SK-N-SH (cell line): ENCODE measurements around the gene GTF3C1. TPM values are rescaled to one million over a fixed set of nuclear protein-coding genes. Genes with fewer than 3 reads are reported as not detected.

Experiments used
- CTCF ChIA-PET: fragments of 300-600, 350-600 bp; formaldehyde crosslinking; extraction: SDS; loops from one replicate; lab custom pipeline; 2021; lab: Yijun Ruan, JAX
- POLR2A ChIA-PET: fragments of 350-600 bp; sonication (Branson Sonifier 250); formaldehyde crosslinking; extraction: SDS; loops from one replicate; lab custom pipeline; 2020; ENCODE audit warnings: antibody characterized with exemption, inconsistent platforms; lab: Yijun Ruan, JAX
- DNase-seq: peaks from one replicate; pipeline ENCODE4 v3.0.0; 2012
- H2AFZ ChIP-seq: fragments of 200-600 bp; sonication (generic); 2 replicates; pipeline ENCODE4 v1.8.1; 2016; ENCODE audit warnings: antibody characterized with exemption, mild to moderate bottlenecking, low read depth
- H3F3A ChIP-seq: fragments of 200-600 bp; sonication (generic); replicated peaks from 2 replicates; pipeline ENCODE3; 2016; ENCODE audit warnings: antibody characterized with exemption, mild to moderate bottlenecking; ENCODE audit not compliant: insufficient read depth
- H3K27ac ChIP-seq, 2 experiments: fragments of 200-500 bp in 1 of 2; fragments of 200-600 bp in 1 of 2; sonication (Bioruptor generic) in 1 of 2; sonication (generic), shearing (Covaris generic) in 1 of 2; 2 replicates each; pipeline versions ENCODE4 v1.5.1 to v1.6.1; 2014 to 2016; ENCODE audit warnings: low read depth in 2 of 2, inconsistent platforms in 1 of 2, low read length in 1 of 2, mild to moderate bottlenecking in 1 of 2, mixed read lengths in 1 of 2
- H3K27me3 ChIP-seq: fragments of 200-600 bp; sonication (generic), shearing (Covaris generic); 2 replicates; pipeline ENCODE4 v1.6.1; 2016; ENCODE audit warnings: mixed run types; ENCODE audit not compliant: insufficient read depth
- H3K36me3 ChIP-seq, 2 experiments: fragments of 200-500 bp in 1 of 2; fragments of 200-600 bp in 1 of 2; sonication (Bioruptor generic) in 1 of 2; sonication (generic) in 1 of 2; replicated peaks in 1 of 2; 2 replicates each; pipeline versions ENCODE3 to v1.5.1; 2014 to 2016; ENCODE audit warnings: low read length in 1 of 2, mild to moderate bottlenecking in 1 of 2; ENCODE audit not compliant: insufficient read depth in 2 of 2, control insufficient read depth in 1 of 2
- H3K4me1 ChIP-seq, 2 experiments: fragments of 200-500 bp in 1 of 2; fragments of 200-600 bp in 1 of 2; sonication (Bioruptor generic) in 1 of 2; sonication (generic), shearing (Covaris generic) in 1 of 2; 2 replicates each; pipeline versions ENCODE4 v1.5.1 to v1.6.1; 2014 to 2016; ENCODE audit warnings: low read depth in 1 of 2, low read length in 1 of 2, mixed run types in 1 of 2; ENCODE audit not compliant: insufficient read depth in 2 of 2, control insufficient read depth in 1 of 2
- H3K4me2 ChIP-seq: fragments of 200-600 bp; sonication (generic), shearing (Covaris generic); 2 replicates; pipeline ENCODE4 v1.6.1; 2017; ENCODE audit warnings: mixed run types
- H3K4me3 ChIP-seq, 2 experiments: fragments of 200-500 bp in 1 of 2; fragments of 200-600 bp in 1 of 2; sonication (Bioruptor generic) in 1 of 2; sonication (generic), shearing (Covaris generic) in 1 of 2; 2 replicates each; pipeline versions ENCODE4 v1.5.1 to v1.8.1; 2014 to 2016; ENCODE audit warnings: low read depth in 2 of 2, inconsistent platforms in 1 of 2, low read length in 1 of 2, mild to moderate bottlenecking in 1 of 2, mixed read lengths in 1 of 2, moderate library complexity in 1 of 2
- H3K79me2 ChIP-seq: fragments of 200-600 bp; sonication (generic); 2 replicates; pipeline ENCODE4 v1.8.1; 2017; ENCODE audit warnings: mild to moderate bottlenecking; ENCODE audit not compliant: insufficient read depth
- H3K9ac ChIP-seq: fragments of 200-600 bp; sonication (generic); 2 replicates; pipeline ENCODE4 v1.6.1; 2017; ENCODE audit warnings: mixed run types
- H3K9me2 ChIP-seq: fragments of 200-600 bp; sonication (generic); 2 replicates; pipeline ENCODE4 v1.6.1; 2017; ENCODE audit warnings: mixed run types
- H3K9me3 ChIP-seq: fragments of 200-600 bp; sonication (generic); 2 replicates; pipeline ENCODE4 v1.6.1; 2017; ENCODE audit warnings: mixed run types, mild to moderate bottlenecking, moderate library complexity
- H4K20me1 ChIP-seq: fragments of 200-600 bp; sonication (generic); 2 replicates; pipeline ENCODE4 v1.6.1; 2017; ENCODE audit warnings: mild to moderate bottlenecking, mixed run types; ENCODE audit not compliant: insufficient read depth
- CHD2 ChIP-seq: fragments of 150-350 bp; IDR thresholded peaks from 2 replicates; pipeline ENCODE4 v1.6.1; 2018; ENCODE audit warnings: low read length; ENCODE audit not compliant: partially characterized antibody
- CTCF ChIP-seq: fragments of 200-600 bp; sonication (generic); IDR thresholded peaks from 2 replicates; pipeline ENCODE4 v1.6.1; 2017; ENCODE audit warnings: antibody characterized with exemption, mild to moderate bottlenecking, moderate library complexity
- EP300 ChIP-seq, 2 experiments: IDR thresholded peaks; 2 replicates each; pipeline versions ENCODE4 v1.4.0 to v1.6.1; 2012; ENCODE audit warnings: borderline replicate concordance in 1 of 2, low read depth in 1 of 2, low read length in 1 of 2
- EZH2phosphoT487 ChIP-seq: fragments of 200-600 bp; sonication (generic); IDR thresholded peaks from 2 replicates; pipeline ENCODE4 v1.6.1; 2017; ENCODE audit warnings: low read depth, mixed run types, mild to moderate bottlenecking, antibody characterized with exemption, moderate library complexity, borderline replicate concordance
- FOSL2 ChIP-seq: IDR thresholded peaks from 2 replicates; pipeline ENCODE4 v1.4.0; 2012; ENCODE audit warnings: low read depth, mild to moderate bottlenecking, moderate library complexity, borderline replicate concordance
- GABPA ChIP-seq: IDR thresholded peaks from 2 replicates; pipeline ENCODE4 v1.4.0; 2012; ENCODE audit warnings: low read depth, mild to moderate bottlenecking
- IRF3 ChIP-seq: fragments of 150-350 bp; IDR thresholded peaks from 2 replicates; pipeline ENCODE4 v1.6.1; 2016; ENCODE audit warnings: mild to moderate bottlenecking, low read depth, low read length
- JUND ChIP-seq: IDR thresholded peaks from 2 replicates; pipeline ENCODE4 v1.4.0; 2012
- MEF2A ChIP-seq: IDR thresholded peaks from 2 replicates; pipeline ENCODE4 v1.4.0; 2012; ENCODE audit warnings: low read depth, borderline replicate concordance
- MXI1 ChIP-seq: IDR thresholded peaks from 2 replicates; pipeline ENCODE4 v1.6.1; 2012; ENCODE audit warnings: mild to moderate bottlenecking, low read depth, low read length, improper control_type of control experiment
- PBX3 ChIP-seq: IDR thresholded peaks from 2 replicates; pipeline ENCODE4; 2012
- POLR2AphosphoS5 ChIP-seq: IDR thresholded peaks from 2 replicates; pipeline ENCODE4 v1.6.1; 2012; ENCODE audit warnings: low read depth, low read length
- REST ChIP-seq: IDR thresholded peaks from 2 replicates; pipeline ENCODE4 v1.6.1; 2012; ENCODE audit warnings: mild to moderate bottlenecking, low read depth, low read length, moderate library complexity
- SMC3 ChIP-seq: IDR thresholded peaks from 2 replicates; pipeline ENCODE4 v1.6.1; 2012; ENCODE audit warnings: low read depth, low read length, improper control_type of control experiment
- TCF12 ChIP-seq: IDR thresholded peaks from 2 replicates; pipeline ENCODE4 v1.4.0; 2012
- TEAD4 ChIP-seq: IDR thresholded peaks from 2 replicates; pipeline ENCODE4 v1.4.0; 2012; ENCODE audit warnings: mild to moderate bottlenecking, borderline replicate concordance; ENCODE audit not compliant: insufficient read depth
- USF2 ChIP-seq: fragments of 150-350 bp; IDR thresholded peaks from 2 replicates; pipeline ENCODE4 v1.6.1; 2017; ENCODE audit warnings: antibody characterized with exemption, low read length, low read depth, borderline replicate concordance
- YY1 ChIP-seq: IDR thresholded peaks from 2 replicates; pipeline ENCODE4 v1.4.0; 2012; ENCODE audit warnings: low read depth, mild to moderate bottlenecking
- WGBS: methylation state at CpG from one replicate; pipeline ENCODE4 v1.1.6; 2017; ENCODE audit warnings: low lambda C conversion rate; 5-methylcytosine and 5-hydroxymethylcytosine counted together
- polyA plus RNA-seq, 3 experiments: library from polyadenylated mRNA; depleted of rRNA; stranded (reverse); fragments of >200 nt; gene quantifications; 2 replicates each; pipeline ENCODE4 v1.2.3, GENCODE V29; 2012

GTF3C1 gene
- polyA plus RNA-seq, 1 of the 3 experiments (the other 2 are of a cell fraction): 47.2 TPM

GRCh38 chr16:27576729-27577128 lies 27.0 kb upstream of the GTF3C1 start:
- H4K20me1 ChIP-seq: no peaks in the 10 kb centered on the region
- no peaks in the 10 kb centered on the region for H3K9me2 ChIP-seq
- no peak overlapping the region for H3K9ac ChIP-seq
- TF ChIP-seq SMC3 (no peak), POLR2AphosphoS5 (no peak), REST (no peak), TEAD4 (no peak), TCF12 (no peak), GABPA (no peak), YY1 (no peak), CTCF (no peak), EZH2phosphoT487 (no peak), FOSL2 (no peak), EP300 (IDR thresholded peaks at IDR 0.05; ENCODE audit: borderline replicate concordance in 1 of 2, low read depth in 1 of 2, low read length in 1 of 2) (no peak), JUND (no peak), IRF3 (no peak), MXI1 (no peak), CHD2 (no peak), PBX3 (no peak), MEF2A (no peak), USF2 (no peak)
- TF ChIP-seq, all 33 proteins: peak for 0
- CTCF ChIA-PET: no interaction called here
- 74% methylated on average over 5 of the region's 5 CpGs for WGBS
- no peaks in the 10 kb centered on the region for H3K27me3 ChIP-seq
- peaks cover 0 to 5% of the 10 kb centered on the region in 2 experiments for H3K36me3 ChIP-seq
- no peak overlapping the region for H2AFZ ChIP-seq
- H3F3A ChIP-seq: peaks cover 14% of the 10 kb centered on the region
- no peak overlapping the region for H3K27ac ChIP-seq
- POLR2A ChIA-PET: interaction anchor here (0.6 kb wide), 1 partner anchor 1859 kb away, joined by 3 read pairs; no protein-coding TSS in a partner anchor
- H3K4me2 ChIP-seq: no peak overlapping the region
- H3K4me3 ChIP-seq: no peak overlapping the region
- DNase-seq: no peak
- no peaks in the 10 kb centered on the region for H3K79me2 ChIP-seq
- peaks cover 8 to 22% of the 10 kb centered on the region in 2 experiments; a peak in 3 of 4 replicates for H3K4me1 ChIP-seq
- no peaks in the 10 kb centered on the region for H3K9me3 ChIP-seq
